ENCODE data around the gene SLC25A29.
"Not testable (repeated sequence)": the region's sequence is repeated elsewhere in the genome, so short reads cannot be mapped to it uniquely, and the experiment has no call there.

SLC25A29 gene, protein sequence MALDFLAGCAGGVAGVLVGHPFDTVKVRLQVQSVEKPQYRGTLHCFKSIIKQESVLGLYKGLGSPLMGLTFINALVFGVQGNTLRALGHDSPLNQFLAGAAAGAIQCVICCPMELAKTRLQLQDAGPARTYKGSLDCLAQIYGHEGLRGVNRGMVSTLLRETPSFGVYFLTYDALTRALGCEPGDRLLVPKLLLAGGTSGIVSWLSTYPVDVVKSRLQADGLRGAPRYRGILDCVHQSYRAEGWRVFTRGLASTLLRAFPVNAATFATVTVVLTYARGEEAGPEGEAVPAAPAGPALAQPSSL

DNA sequence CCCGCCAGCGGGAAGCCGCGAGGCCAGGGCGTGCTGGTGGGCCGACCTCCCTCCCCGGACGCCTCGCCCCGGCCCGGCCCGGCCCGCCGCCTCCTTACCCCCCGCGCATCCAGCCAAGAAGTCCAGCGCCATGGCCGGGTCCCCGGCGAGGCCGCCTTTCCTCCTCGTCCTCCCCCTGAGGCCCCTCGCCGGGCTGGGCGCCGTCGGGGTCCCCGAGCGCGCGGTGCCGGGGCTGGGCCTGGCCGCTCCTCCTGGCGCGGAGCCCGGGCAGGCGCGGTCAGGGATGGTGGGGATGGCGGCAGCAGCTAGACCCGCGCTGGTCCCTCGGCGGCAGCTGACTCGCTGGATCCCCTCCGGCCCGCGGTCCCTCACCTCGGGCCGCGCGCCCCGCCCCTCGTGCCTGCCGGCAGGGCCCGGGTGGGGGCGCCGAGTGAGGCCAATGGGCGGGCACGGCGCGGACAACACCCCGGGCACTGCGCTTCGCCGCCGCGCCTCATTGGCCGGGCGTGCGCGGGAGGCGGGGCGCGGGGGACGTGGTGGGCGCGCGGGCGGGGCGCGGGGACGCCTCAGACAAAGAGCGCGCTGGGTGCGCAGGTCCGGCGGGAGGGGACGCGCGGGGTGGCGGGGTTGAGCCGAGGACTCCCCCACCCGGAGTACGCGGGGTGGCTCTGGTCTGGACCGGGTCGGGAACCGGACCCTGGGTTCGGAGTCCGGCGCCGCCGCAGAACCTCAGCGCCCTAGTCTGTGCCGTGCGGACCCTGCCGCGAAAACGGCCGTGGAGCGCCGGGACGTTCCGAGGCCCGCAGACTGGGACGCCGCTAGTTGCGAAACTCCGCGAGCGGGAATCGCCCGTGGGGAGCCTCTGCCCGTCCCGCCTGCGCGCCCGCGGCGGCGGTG, at the start of gene SLC25A29:
Gene SLC25A29 (minus strand): TSS at position 344 of the 897 bp plus-strand sequence. CDS start 212 bp downstream, at position 132.
- peak; percentile 39 to 93 (median 86) for DNase-seq

DNA sequence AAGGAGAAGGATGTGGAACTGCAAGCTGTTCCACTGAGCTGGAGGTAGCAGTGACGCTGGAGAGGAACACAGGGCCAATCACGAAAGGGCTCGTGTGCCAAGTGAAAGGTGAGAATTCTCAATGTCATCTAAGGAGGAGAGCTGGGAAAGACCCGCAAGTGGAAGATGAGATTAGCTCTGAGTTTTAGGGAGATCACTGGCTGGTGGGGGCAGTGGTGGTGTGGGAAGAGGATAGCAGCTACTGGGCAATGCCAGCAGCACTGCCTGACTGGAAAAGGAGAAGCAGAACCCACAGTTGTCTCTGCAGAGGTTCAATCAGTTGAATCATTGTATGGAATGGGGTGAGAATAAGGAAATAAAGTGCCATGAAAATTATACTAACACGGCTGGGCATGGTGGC, 44.7 kb upstream of the SLC25A29 start:
- DNase-seq = no peak

DNA sequence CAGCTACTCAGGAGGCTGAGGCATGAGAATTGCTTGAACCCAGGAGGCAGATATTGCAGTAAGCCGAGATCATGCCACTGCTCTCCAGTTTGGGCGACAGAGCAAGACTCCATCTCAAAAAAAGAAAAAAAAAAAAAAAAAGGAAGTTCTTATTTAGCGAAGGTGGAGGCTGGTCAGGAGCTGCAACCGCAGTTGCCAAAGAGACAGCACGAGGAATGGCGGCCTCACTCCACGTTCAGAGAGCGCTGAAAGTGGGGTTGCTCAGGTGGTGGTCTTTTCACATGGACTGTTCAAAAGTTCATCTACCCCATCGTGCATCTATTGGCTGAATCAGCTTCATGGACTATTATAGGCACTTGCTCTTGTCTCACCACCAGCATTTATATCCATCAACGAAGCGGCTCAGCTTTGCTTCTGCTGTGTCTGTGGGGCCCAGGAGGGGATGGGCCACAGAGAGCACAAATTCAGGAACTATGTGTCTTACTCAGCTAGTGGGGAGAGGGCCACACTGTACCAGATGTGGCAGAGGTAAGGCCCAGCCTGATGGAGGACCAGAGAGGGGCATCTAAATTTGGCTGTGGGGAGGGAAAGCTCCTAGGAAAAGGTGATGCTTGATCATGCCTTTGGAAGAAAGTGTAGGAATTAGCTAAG, 44.2 kb upstream of the SLC25A29 start:
- DNase-seq = peak in 1 of 58 donors; percentile 15

DNA sequence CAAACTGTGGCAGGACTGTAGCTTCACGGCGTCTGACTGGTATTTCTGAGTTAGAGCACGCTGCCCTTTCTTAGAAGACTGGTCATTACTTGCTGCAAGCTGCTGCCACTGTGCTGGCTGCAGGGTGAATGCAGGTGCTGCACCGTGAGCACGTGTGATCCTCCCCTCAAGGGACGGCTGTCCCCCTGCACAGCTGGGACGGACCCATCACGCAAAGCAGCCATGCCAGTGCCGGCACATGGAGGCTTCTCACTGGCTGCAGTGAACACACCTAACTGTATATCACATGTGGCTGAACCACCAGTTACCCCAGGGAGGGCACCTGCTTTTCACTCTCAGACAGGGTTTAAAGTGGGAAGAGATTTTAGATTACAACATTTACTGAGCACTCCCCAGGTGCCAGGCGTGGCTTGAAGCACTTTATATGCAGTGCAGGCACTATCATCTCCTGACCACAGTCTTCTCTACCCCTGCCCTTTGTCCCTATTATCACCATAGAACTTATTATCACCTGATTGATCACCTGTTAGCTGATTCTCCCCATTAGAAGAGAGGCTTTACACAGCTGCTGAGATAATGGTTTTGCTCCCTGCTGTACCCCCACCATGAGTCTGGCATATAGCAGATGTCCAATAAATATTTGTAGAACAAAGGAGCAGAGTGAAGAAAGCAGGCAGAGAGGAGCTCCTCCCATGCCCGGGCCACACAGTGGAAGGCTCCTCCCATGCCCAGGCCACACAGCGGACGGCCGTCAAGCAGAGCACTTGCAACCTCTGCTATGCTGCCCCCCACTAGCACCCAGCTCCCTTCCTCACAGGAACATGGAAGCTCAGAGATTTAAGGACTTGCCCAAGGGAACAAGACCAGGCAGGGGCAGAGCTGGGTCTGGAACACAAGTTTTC, 42.8 kb upstream of the SLC25A29 start:
- no peak for DNase-seq

DNA sequence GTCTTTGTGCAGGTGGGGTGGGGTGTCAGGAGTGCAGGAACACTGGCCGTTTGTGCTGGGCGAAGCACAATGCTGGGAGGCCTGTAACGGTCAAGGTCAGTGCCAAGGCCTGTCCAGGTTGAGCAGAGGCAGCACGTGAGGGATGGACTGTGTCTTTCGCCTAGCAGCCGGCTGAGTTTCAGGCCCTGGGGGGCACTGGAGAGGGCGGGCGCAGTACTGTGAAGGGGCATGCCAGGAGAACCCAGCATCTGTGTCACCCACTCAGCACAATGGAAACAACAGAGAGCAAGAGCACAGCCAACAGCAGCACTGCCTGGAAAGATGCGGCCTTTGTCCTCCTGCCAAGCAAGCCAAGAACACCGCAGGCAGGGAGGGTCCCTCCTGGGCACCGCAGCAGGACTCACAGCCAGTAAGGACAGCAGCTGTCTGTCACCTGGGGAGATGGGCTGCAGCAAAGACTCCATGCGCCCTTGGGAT, 42.0 kb upstream of the SLC25A29 start:
- DNase-seq = no peak

DNA sequence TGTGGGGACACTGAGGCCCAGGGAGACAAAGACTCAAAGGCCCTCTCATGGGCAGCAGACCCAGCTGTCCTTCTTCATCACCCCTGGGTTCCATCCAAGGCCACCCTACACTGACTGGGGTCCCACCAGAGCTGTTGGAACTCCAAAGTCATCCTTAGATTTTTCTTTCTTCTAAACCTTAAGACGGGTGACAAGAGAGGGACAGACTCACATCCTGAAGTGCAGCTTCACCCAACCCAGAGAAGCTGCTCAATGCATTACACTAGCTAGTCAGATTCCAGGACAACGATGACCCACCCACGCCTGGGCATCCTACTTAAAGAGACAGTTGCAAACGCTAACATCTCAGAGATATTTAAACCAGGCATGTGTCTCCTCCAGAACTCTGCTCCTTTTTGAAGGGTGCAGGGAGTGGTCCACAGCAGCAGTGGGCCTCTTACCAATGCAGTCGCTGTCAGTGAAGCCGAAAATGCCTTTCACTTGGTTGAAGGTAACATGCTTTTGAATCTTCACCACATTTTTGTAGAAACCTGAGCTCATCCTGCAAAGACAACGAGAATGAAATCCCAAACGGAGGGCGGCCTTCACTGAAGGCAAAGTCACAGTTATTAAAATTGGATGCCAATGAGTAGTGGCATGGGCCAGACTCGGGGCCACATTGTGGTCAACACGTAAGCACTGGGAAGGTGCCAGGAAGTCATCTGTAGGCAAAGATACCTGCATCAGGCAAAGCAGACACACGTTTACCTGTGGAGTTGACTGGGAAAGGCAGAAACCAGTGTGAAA, 40.3 kb upstream of the SLC25A29 start:
- DNase-seq = no peak

DNA sequence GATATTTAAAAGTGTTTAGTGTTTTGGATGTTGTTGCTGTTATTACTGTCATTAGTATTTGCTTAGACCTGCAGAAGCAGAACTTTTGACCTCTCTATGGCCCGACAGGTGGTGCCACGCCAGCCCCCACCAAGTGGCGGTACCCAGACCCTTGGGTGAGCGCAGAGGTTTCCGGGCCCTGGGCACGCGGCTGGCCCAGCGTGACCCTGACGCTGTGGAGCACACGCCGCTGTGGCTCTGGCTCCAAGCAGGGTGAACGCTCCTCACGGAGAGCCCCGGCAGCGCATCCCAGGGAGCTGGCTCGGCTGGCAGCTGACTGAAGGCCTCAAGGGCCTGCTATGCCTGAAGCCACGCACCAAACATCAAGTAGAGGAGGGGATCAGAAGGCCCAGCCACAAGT, 39.5 kb upstream of the SLC25A29 start:
- DNase-seq = no peak

DNA sequence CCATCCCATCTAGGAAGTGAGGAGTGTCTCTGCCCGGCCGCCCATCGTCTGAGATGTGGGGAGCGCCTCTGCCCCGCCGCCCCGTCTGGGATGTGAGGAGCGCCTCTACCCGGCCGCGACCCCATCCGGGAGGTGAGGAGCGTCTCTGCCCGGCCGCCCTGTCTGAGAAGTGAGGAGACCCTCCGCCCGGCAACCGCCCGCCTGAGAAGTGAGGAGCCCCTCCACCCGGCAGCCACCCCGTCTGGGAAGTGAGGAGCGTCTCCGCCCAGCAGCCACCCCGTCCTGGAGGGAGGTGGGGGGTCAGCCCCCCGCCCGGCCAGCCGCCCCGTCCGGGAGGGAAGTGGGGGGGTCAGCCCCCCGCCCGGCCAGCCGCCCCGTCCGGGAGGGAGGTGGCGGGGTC, 38.4 kb upstream of the SLC25A29 start:
- DNase-seq = not testable (repeated sequence)

DNA sequence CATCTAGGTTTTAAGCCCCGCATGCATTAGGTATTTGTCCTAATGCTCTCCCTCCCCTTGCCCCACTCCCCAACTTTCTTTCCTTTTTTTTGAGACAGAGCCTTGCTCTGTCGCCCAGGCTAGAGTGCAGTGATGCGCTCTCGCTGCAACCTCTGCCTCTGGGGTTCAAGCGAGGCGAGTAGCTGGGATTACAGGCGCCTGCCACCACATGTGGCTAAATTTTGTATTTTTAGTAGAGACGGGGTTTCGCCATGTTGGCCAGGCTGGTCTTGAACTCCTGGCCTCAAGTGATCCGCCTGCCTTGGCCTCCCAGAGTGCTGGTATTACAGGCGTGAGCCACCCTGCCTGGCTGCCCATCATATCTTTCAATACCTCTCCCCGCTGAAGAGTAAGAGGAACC, 36.6 kb upstream of the SLC25A29 start:
- not testable (repeated sequence) for DNase-seq

DNA sequence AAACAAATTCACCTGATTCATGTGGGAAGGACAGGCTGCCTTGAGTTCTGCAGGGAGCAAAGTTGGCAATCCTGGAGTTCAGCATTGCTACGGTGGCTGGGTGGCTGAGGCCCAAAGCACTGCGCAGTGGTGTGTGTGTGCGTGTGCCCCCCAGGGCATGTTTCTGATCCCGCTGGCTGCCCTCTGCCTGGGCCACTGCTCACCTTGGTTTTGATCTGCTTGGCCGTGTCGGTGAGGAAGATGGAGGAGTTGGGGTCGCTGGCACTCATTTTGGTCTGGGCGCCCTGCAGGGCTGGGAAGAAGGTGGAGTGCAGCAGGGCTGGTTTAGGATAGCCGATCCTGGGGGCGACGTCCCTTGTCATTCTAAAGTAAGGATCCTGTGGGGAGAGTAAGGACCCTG, 36.0 kb upstream of the SLC25A29 start:
- DNase-seq = no peak

DNA sequence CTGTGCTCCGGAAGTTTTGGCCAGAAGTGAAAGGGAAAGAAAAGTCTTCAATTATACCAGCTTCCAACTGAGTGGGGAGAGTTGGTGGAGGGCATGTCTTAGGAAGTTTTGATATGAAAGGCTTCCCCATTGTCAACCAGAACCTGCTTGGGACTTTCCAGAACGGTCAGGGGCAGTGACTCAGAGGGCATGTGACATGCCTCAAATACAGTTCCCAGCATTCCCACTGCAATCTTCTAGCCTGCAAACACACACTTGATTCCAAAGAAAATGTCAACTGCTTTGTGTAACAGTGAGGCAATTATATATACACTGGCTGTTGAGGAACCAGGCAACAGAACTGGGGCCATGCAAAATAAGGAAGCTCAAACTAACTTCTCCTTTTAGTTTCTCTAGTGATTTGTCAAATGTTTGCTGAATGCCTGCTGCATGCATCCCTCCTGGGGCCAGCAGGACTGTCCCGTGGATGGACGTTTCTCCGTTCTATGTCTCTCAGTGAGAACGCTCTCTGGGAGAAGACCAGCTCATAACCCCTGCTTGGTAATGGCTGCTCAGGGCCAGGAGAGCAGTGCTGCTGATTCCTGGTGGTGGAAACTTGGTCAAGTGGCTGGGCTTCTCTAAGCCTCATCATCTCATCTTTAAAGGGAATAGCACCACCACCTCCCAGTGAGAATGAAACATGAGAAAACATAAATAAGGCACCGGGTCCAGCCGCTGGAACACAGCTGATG, 35.2 kb upstream of the SLC25A29 start:
- DNase-seq = peak in 10 of 58 donors; percentile 23 to 65 (median 46)

DNA sequence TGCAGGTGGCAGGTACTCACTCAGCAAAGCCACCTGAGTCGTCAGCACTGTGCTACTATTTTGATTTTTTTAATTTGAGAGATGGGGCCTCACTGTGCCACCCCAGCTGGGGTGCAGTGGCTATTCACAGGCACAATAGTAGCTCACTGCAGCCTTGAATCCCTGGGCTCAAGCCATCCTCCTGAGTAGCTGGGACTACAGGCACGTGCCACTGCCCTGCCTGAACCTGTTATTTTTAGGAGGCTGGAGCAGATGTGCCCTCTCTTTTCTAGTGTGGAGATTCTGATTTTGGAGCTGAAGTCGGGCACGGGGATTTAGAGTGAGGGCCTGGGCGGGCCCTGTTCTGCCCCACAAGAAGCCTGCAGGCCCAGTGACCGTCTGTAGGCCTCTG, 34.2 kb upstream of the SLC25A29 start:
- no peak for DNase-seq

DNA sequence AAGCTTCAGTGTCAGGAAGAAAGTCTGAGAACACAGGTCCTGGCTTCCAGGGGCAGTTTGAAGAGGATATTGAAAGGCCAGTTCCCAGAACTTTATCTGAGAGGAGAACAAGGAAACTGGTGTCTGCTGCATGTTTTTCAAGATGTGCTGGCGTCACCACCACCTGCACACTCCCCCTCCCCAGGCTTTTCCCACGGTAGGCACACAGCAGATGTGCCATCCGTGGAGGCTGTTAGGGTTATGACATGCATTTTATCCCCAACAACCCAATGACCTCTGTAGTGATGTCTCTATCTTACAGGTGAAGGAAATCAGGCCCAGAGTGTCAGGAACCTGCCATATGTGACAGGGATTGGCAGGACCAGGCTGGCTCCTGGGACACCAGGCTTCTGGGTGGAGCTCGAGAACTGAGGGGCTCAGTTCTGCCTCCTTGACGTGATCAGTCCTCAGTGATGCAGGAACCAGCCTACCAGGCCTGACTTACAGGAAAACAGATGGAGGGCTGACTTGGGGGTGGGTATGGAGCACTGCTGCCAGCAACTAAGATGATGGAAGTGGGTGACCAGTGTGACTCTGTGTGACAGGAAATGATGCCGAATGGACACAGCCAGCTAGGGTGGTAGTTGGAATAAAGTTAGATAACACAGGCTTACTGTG, 33.6 kb upstream of the SLC25A29 start:
- no peak for DNase-seq

DNA sequence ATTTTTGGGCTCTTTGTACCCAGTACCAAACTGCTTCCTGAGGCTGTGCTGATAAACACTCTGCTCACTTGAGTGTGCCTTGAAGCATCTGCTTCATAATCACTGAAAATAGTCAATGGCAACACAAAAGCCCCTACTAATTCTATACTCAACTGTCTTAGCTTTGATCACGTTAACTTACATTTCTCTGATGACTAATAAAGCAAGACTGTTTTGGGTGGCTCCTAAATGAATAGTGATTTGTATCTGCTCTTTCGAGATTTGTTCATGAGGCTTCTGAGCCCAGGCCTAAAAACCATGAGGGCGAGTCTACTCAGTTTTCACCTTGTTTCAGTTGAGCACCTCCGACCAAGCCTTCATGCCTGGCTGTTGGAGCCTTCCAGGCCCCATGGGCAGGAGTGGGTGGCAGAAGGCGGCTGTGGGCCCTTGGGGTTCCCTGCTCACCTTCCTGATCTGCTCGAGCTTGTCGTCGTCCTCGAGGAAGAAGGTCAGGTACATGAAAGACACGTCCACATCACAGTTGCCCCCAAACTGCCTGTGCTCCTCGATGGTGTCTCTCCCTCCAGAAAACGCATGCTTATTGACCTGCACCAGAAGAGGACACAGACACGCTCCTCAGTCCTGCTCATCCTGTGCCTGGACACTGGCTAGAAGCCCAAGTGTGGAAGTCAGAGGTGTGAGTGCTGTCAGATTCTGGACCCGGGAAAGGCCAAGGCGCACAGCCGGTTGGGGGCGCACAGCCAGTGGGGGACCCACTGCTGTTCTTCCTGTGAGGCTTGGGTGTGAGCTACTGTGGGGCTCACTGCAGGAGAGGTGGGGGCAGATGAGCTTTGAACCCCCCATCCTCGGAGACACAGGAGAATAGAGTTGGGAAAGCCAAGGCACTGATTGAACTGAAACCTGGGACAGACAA, 30.6 kb upstream of the SLC25A29 start:
- DNase-seq = no peak

DNA sequence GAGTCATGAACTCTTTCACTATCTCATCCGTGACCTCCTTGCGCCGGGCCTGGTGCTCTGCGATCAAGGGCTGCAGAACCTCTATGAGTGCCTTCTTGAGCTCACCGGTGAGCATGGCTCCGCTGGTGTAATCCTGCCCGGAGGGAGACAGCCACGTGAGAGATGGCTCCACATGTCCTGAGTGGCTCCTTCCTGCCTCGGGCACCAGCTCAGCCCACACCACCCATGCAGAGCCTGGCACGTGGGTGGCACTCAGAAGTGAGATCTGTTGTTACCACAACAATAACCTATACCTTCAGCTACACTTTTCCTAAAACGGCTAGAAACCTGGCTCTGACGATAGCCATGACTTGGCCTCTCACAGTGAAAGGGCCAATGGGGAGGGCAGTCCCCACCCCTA, 28.7 kb upstream of the SLC25A29 start:
- DNase-seq = peak in 1 of 58 donors; percentile 51

DNA sequence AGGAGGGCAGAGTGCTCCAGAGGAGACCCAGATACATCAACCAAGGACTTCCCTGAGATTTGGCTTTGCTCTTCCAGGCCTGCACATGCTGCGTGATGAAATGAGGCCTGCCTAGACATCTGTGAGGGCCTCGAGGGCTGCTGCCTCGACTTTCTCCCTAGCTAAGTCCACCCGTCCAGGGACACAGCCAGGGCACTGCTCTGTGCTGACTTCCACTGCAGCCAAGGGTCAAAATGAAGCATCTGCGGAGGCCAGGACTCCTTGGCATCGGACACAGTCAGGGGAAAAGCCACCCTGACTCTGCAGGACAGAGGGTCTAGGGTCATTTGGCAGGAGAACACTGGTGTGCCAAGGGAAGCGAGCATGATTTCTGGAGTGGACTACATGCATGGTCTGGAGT, 27.6 kb upstream of the SLC25A29 start:
- no peak for DNase-seq

DNA sequence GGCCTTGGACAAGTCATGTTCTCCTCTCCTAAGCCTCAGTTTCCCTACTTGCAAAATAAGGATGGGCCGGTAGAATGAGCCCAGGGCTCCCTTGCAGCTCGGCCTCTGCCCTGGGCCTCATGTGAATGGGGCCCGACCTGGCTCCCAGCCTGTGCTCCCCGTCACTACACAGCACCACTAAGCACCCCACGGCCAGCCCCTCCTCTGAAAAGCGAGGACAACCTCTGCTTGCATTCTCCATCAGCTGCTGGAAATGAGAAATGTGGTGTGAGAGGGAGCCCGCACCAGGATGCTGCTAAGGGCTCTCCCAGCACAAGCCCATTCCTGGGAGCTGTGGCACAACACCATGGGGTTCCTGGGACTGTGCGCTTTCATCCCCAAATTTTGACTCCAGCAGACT, 27.1 kb upstream of the SLC25A29 start:
- DNase-seq = no peak

DNA sequence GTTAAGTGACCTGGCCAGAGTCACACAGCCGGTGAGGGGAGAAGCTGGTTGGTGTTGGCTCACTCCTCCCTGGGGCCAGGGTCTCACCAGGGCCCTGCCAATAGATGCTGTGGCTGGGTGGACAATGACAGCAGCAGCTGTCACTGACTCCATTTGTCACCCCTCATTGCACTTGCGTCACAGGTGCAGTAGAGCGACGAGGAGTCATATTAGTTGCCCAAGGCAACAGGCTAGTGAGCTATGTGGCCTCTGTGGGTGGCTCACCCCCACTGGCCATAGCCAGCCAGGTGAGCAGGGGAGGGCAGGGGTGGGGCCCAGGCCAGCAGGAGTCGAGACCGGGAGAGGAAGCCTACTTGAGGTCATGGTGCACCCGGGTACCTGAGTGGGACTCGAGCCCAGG, 26.6 kb upstream of the SLC25A29 start:
- DNase-seq = no peak

Measured in anterior cingulate cortex (tissue), 58 donors.